H1 (cell line): ENCODE results near the gene CDC45. TPM values are rescaled to one million over a fixed set of nuclear protein-coding genes. Genes with fewer than 3 reads are reported as not detected.

Experiments used
- CTCF ChIA-PET: fragments of 300-600 bp; sonication (Branson Sonifier 250); formaldehyde crosslinking; loops from one replicate; lab custom pipeline; 2021; ENCODE audit not compliant: partially characterized antibody; lab: Charles Lee
- POLR2A ChIA-PET: fragments of 300-600 bp; sonication (Branson Sonifier 250); formaldehyde crosslinking; loops from one replicate; lab custom pipeline; 2021; ENCODE audit warnings: inconsistent platforms; ENCODE audit not compliant: partially characterized antibody; lab: Charles Lee
- DNase-seq, 2 experiments: peaks; one replicate each; pipeline versions ENCODE4 v3.0.0 to v3.0.0-alpha.2; 2010 to 2022; ENCODE audit warnings: low spot score in 2 of 2, low read depth in 1 of 2, mixed read lengths in 1 of 2
- FAIRE-seq: peaks from 2 replicates; lab custom pipeline; 2011; peaks lifted over from hg19 to GRCh38; lab: Jason Lieb, UNC
- H2AFZ ChIP-seq: 2 replicates; pipeline ENCODE4 v1.8.1; 2012; ENCODE audit warnings: low read length, inconsistent platforms
- H2AK5ac ChIP-seq: 2 replicates; pipeline ENCODE4 v1.6.1; 2013; ENCODE audit warnings: low read depth, low read length
- H2BK120ac ChIP-seq: replicated peaks from 2 replicates; pipeline ENCODE3; 2013; ENCODE audit warnings: low read depth, low read length, inconsistent platforms
- H2BK12ac ChIP-seq: 2 replicates; pipeline ENCODE4 v1.6.1; 2013; ENCODE audit warnings: low read depth, low read length
- H2BK15ac ChIP-seq: 2 replicates; pipeline ENCODE4 v1.6.1; 2013; ENCODE audit warnings: low read length
- H2BK20ac ChIP-seq: 2 replicates; pipeline ENCODE4 v1.6.1; 2013; ENCODE audit warnings: low read length
- H2BK5ac ChIP-seq: 2 replicates; pipeline ENCODE4 v1.6.1; 2013; ENCODE audit warnings: low read depth, low read length
- H3K14ac ChIP-seq: 2 replicates; pipeline ENCODE4 v1.6.1; 2013; ENCODE audit warnings: inconsistent platforms; ENCODE audit not compliant: insufficient read length
- H3K18ac ChIP-seq: 2 replicates; pipeline ENCODE4 v1.6.1; 2013; ENCODE audit warnings: low read length; ENCODE audit errors: extremely low read depth
- H3K23ac ChIP-seq: 2 replicates; pipeline ENCODE4 v1.6.1; 2013; ENCODE audit warnings: inconsistent platforms; ENCODE audit not compliant: insufficient read length
- H3K23me2 ChIP-seq: 2 replicates; pipeline ENCODE4 v1.6.1; 2013; ENCODE audit warnings: low read depth, low read length
- H3K27ac ChIP-seq: 2 replicates; pipeline ENCODE4 v1.6.1; 2011; ENCODE audit warnings: low read depth, low read length, inconsistent platforms
- H3K27me3 ChIP-seq, 4 experiments: replicated peaks in 1 of 4; 1 replicate in 1 of 4; 2 replicates in 3 of 4; pipeline versions ENCODE4 v1.6.1 to v1.8.1; 2011 to 2013; ENCODE audit warnings: low read length in 3 of 4, mild to moderate bottlenecking in 3 of 4, inconsistent platforms in 2 of 4, mixed read lengths in 2 of 4, moderate library complexity in 1 of 4; ENCODE audit not compliant: control insufficient read depth in 3 of 4, insufficient read depth in 3 of 4; ENCODE audit errors: extremely low read depth in 1 of 4
- H3K36me3 ChIP-seq, 4 experiments: 2 replicates each; pipeline versions ENCODE4 v1.6.1 to v1.8.1; 2011 to 2013; ENCODE audit warnings: mild to moderate bottlenecking in 4 of 4, low read length in 3 of 4, moderate library complexity in 2 of 4, control low read depth in 1 of 4, inconsistent platforms in 1 of 4; ENCODE audit not compliant: insufficient read depth in 4 of 4, control insufficient read depth in 2 of 4
- H3K4ac ChIP-seq: replicated peaks from 2 replicates; pipeline ENCODE3; 2013; ENCODE audit warnings: low read length, low read depth, mixed read lengths, inconsistent platforms; ENCODE audit not compliant: insufficient read length
- H3K4me1 ChIP-seq, 4 experiments: replicated peaks in 1 of 4; 1 replicate in 1 of 4; 2 replicates in 3 of 4; pipeline versions ENCODE4 v1.6.1 to v1.8.1; 2011 to 2013; ENCODE audit warnings: low read length in 3 of 4, inconsistent platforms in 2 of 4, mixed read lengths in 1 of 4; ENCODE audit not compliant: insufficient read depth in 4 of 4, control insufficient read depth in 3 of 4
- H3K4me2 ChIP-seq, 2 experiments: 2 replicates each; pipeline versions ENCODE4 v1.6.1 to v1.8.1; 2011 to 2013; ENCODE audit warnings: low read depth in 2 of 2, low read length in 2 of 2, control low read depth in 1 of 2, inconsistent platforms in 1 of 2, mild to moderate bottlenecking in 1 of 2; ENCODE audit not compliant: insufficient read depth in 1 of 2
- H3K4me3 ChIP-seq, 4 experiments: fragments of 200-600, 300-600 bp in 1 of 4; sonication (generic), shearing (Covaris generic), sonication (Bioruptor Twin) in 1 of 4; 2 replicates each; pipeline versions ENCODE4 v1.5.1 to v1.8.1; 2011 to 2016; ENCODE audit warnings: low read length in 4 of 4, low read depth in 3 of 4, control low read depth in 2 of 4, inconsistent platforms in 2 of 4, mild to moderate bottlenecking in 2 of 4, mixed read lengths in 1 of 4, moderate library complexity in 1 of 4; ENCODE audit not compliant: insufficient read depth in 2 of 4; ENCODE audit errors: extremely low read depth in 1 of 4
- H3K56ac ChIP-seq: replicated peaks from 2 replicates; pipeline ENCODE3; 2013; ENCODE audit warnings: low read depth, mild to moderate bottlenecking, mixed read lengths, low read length, inconsistent platforms; ENCODE audit not compliant: insufficient read length
- H3K79me1 ChIP-seq: 2 replicates; pipeline ENCODE4 v1.6.1; 2013; ENCODE audit warnings: low read depth, low read length, control low read depth
- H3K79me2 ChIP-seq, 2 experiments: 2 replicates each; pipeline versions ENCODE4 v1.6.1 to v1.8.1; 2012 to 2013; ENCODE audit warnings: low read length in 2 of 2, mild to moderate bottlenecking in 2 of 2, inconsistent platforms in 1 of 2; ENCODE audit not compliant: insufficient read depth in 2 of 2, control insufficient read depth in 1 of 2
- H3K9ac ChIP-seq, 4 experiments: replicated peaks in 1 of 4; 1 replicate in 1 of 4; 2 replicates in 3 of 4; pipeline versions ENCODE4 v1.6.1 to v1.8.1; 2011 to 2013; ENCODE audit warnings: low read depth in 3 of 4, low read length in 3 of 4, control low read depth in 2 of 4, mild to moderate bottlenecking in 2 of 4, moderate library complexity in 2 of 4, inconsistent platforms in 1 of 4; ENCODE audit errors: extremely low read depth in 1 of 4
- H3K9me3 ChIP-seq, 2 experiments: 2 replicates each; pipeline versions ENCODE4 v1.6.1 to v1.8.1; 2012 to 2013; ENCODE audit warnings: mild to moderate bottlenecking in 2 of 2, moderate library complexity in 2 of 2, control low read depth in 1 of 2, inconsistent platforms in 1 of 2, low read depth in 1 of 2, low read length in 1 of 2, mixed read lengths in 1 of 2; ENCODE audit not compliant: insufficient read depth in 2 of 2
- H4K20me1 ChIP-seq, 2 experiments: replicated peaks in 1 of 2; 2 replicates each; pipeline versions ENCODE3 to v1.8.1; 2011 to 2013; ENCODE audit warnings: inconsistent platforms in 2 of 2, low read length in 2 of 2, mild to moderate bottlenecking in 1 of 2; ENCODE audit not compliant: insufficient read depth in 2 of 2, control insufficient read depth in 1 of 2
- H4K5ac ChIP-seq: 2 replicates; pipeline ENCODE4 v1.6.1; 2013; ENCODE audit warnings: low read length, low read depth, mixed read lengths, inconsistent platforms; ENCODE audit not compliant: insufficient read length
- H4K8ac ChIP-seq: 2 replicates; pipeline ENCODE4 v1.8.0; 2013; ENCODE audit warnings: mild to moderate bottlenecking, moderate library complexity, low read length, inconsistent platforms; ENCODE audit not compliant: insufficient read depth; ENCODE audit errors: extremely low read depth
- H4K91ac ChIP-seq: replicated peaks from 2 replicates; pipeline ENCODE3; 2013; ENCODE audit warnings: low read length, mixed read lengths, inconsistent platforms; ENCODE audit not compliant: insufficient read length
- CBX8 ChIP-seq: fragments of 300-800, 300-1000 bp; sonication (generic); IDR thresholded peaks from 2 replicates; pipeline ENCODE4 v1.7.1; 2016; ENCODE audit warnings: low read depth, low read length, borderline replicate concordance
- KDM4A ChIP-seq: IDR thresholded peaks from one replicate; pipeline ENCODE4 v1.7.1; 2012; ENCODE audit warnings: low read depth, mild to moderate bottlenecking, moderate library complexity, low read length, inconsistent platforms; ENCODE audit not compliant: severe bottlenecking
- KDM5A ChIP-seq: fragments of 200-600 bp; IDR thresholded peaks from 2 replicates; pipeline ENCODE4 v1.7.1; 2012; ENCODE audit warnings: mild to moderate bottlenecking, low read length, inconsistent platforms, mixed read lengths
- NRF1 ChIP-seq: IDR thresholded peaks from 2 replicates; pipeline ENCODE4 v1.6.1; 2011; ENCODE audit warnings: mild to moderate bottlenecking, low read depth, low read length, improper control_type of control experiment
- RAD21 ChIP-seq, 2 experiments: IDR thresholded peaks in 1 of 2; conservative IDR thresholded peaks in 1 of 2; 2 replicates each; pipeline ENCODE4 v1.6.1; 2011; ENCODE audit warnings: low read depth in 2 of 2, low read length in 2 of 2, improper control_type of control experiment in 1 of 2, inconsistent platforms in 1 of 2, mild to moderate bottlenecking in 1 of 2, moderate library complexity in 1 of 2
- RFX5 ChIP-seq: IDR thresholded peaks from 2 replicates; pipeline ENCODE4 v1.6.1; 2011; ENCODE audit warnings: low read depth, low read length, improper control_type of control experiment, borderline replicate concordance
- SRF ChIP-seq: IDR thresholded peaks from 2 replicates; pipeline ENCODE4 v1.6.1; 2011; ENCODE audit warnings: mild to moderate bottlenecking, low read depth, low read length, moderate library complexity
- TAF1 ChIP-seq: IDR thresholded peaks from 2 replicates; pipeline ENCODE4 v1.6.1; 2011; ENCODE audit warnings: mild to moderate bottlenecking, low read depth, low read length
- WGBS, 2 experiments: shearing (Covaris generic) in 1 of 2; methylation state at CpG; one replicate each; pipeline versions ENCODE4 v1.1.6 to v1.1.7; 2013 to 2015; ENCODE audit warnings: low lambda C conversion rate in 2 of 2, mixed read lengths in 2 of 2, inconsistent platforms in 1 of 2, low coverage in 1 of 2, missing lambda C conversion rate in 1 of 2; ENCODE audit not compliant: insufficient replicate concordance in 2 of 2, insufficient coverage in 1 of 2, insufficient read length in 1 of 2; ENCODE audit errors: extremely low coverage in 1 of 2, missing lambda C conversion rate in 1 of 2; 5-methylcytosine and 5-hydroxymethylcytosine counted together
- polyA plus RNA-seq, 7 experiments: library from polyadenylated mRNA; depleted of rRNA in 3 of 7; stranded (reverse) in 5 of 7; unstranded in 2 of 7; fragments of >200 nt in 5 of 7; fragments of 200-250 nt in 2 of 7; gene quantifications; 1 replicate in 5 of 7; 2 replicates in 1 of 7; 4 replicates in 1 of 7; pipeline versions ENCODE4 v1.2.1 to v1.2.3, GENCODE V29; 2011 to 2013; ENCODE audit warnings: missing spikeins in 2 of 7, mixed read lengths in 2 of 7
- total RNA-seq: library from RNA; stranded (reverse); fragmentation: NEBNext Ultra II Directional; extraction: Animal tissue kit (Norgen Biotek cat#: 25700); gene quantifications from 2 replicates; pipeline ENCODE4 v1.2.1, GENCODE V29; 2021
- TF ChIP-seq, protein P1 (sequence below): IDR thresholded peaks from 2 replicates; pipeline ENCODE4 v1.6.1; 2012; ENCODE audit warnings: inconsistent platforms
- TF ChIP-seq, protein P2 (sequence below), 3 experiments: IDR thresholded peaks; 1 replicate in 2 of 3; 2 replicates in 1 of 3; pipeline versions ENCODE4 v1.5.1 to v1.6.1; 2011; ENCODE audit warnings: low read length in 3 of 3, mild to moderate bottlenecking in 3 of 3, inconsistent platforms in 2 of 3, low read depth in 1 of 3, moderate library complexity in 1 of 3; ENCODE audit not compliant: insufficient read depth in 1 of 3; ENCODE audit errors: control extremely low read depth in 1 of 3

Gene CDC45
- total and polyA plus RNA-seq, 2 of the 8 experiments (the other 6 are each of a cell fraction or from before 2014, with no cell fraction given): 31.9 to 37.7 TPM

DNA sequence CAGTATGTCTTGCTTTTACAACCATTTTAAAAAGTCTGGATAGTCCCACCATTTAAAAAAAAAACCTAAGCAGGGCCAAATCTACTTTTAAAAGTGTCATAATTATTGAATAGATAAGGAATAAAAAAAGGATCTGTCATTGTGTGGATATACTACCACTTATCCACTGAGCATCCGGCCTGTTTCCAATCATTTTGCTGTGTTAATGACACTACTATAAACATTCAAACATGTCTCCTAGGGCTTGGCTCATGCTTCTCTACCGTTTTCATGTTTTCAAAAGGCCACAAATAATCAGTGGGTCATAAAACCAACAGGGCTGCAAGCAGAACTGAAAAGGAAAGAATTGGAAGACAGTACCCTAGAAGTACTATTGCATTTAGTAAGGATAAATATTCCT, 19.7 kb upstream of the CDC45 start:
- H2BK120ac ChIP-seq: no peak overlapping the region
- no peak overlapping the region for H4K8ac ChIP-seq
- POLR2A ChIA-PET: no interaction called here
- H3K36me3 ChIP-seq: peaks cover 2 to 50% (median 26%) of the 10 kb centered on the region in 4 experiments; a peak in 6 of 8 replicates
- H2BK15ac ChIP-seq: no peak overlapping the region
- H4K5ac ChIP-seq: no peak overlapping the region
- H3K4me1 ChIP-seq: no peaks in the 10 kb centered on the region
- H3K9ac ChIP-seq: no peak overlapping the region
- H3K9me3 ChIP-seq: no peaks in the 10 kb centered on the region
- no peak overlapping the region for H4K91ac ChIP-seq
- no peaks in the 10 kb centered on the region for H3K79me1 ChIP-seq
- H3K79me2 ChIP-seq: no peaks in the 10 kb centered on the region
- no peak overlapping the region for H3K23ac ChIP-seq
- no peak overlapping the region for H2AFZ ChIP-seq
- H3K23me2 ChIP-seq: no peaks in the 10 kb centered on the region
- no peak overlapping the region for H3K14ac ChIP-seq
- H3K4ac ChIP-seq: no peak overlapping the region
- no peak overlapping the region for H2AK5ac ChIP-seq
- no peak overlapping the region for H3K4me2 ChIP-seq
- WGBS, 2 experiments: 93% methylated on average over 2 of the region's 2 CpGs; no CpG with 5 or more reads in 1 of the 2 experiments
- no peaks in the 10 kb centered on the region for H3K27me3 ChIP-seq
- H2BK12ac ChIP-seq: no peak overlapping the region
- H3K18ac ChIP-seq: no peak overlapping the region
- peaks cover 0 to 8% of the 10 kb centered on the region in 2 experiments for H4K20me1 ChIP-seq
- CTCF ChIA-PET: no interaction called here
- no peak overlapping the region for H2BK5ac ChIP-seq
- FAIRE-seq (no peak), DNase-seq (no peak)
- TF ChIP-seq CBX8: no peak
- TF ChIP-seq SRF: no peak
- TF ChIP-seq, protein P1, sequence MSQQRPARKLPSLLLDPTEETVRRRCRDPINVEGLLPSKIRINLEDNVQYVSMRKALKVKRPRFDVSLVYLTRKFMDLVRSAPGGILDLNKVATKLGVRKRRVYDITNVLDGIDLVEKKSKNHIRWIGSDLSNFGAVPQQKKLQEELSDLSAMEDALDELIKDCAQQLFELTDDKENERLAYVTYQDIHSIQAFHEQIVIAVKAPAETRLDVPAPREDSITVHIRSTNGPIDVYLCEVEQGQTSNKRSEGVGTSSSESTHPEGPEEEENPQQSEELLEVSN: no peak
- no peak for TF ChIP-seq KDM5A
- TF ChIP-seq TAF1: no peak
- no peak for TF ChIP-seq NRF1
- TF ChIP-seq, protein P2, sequence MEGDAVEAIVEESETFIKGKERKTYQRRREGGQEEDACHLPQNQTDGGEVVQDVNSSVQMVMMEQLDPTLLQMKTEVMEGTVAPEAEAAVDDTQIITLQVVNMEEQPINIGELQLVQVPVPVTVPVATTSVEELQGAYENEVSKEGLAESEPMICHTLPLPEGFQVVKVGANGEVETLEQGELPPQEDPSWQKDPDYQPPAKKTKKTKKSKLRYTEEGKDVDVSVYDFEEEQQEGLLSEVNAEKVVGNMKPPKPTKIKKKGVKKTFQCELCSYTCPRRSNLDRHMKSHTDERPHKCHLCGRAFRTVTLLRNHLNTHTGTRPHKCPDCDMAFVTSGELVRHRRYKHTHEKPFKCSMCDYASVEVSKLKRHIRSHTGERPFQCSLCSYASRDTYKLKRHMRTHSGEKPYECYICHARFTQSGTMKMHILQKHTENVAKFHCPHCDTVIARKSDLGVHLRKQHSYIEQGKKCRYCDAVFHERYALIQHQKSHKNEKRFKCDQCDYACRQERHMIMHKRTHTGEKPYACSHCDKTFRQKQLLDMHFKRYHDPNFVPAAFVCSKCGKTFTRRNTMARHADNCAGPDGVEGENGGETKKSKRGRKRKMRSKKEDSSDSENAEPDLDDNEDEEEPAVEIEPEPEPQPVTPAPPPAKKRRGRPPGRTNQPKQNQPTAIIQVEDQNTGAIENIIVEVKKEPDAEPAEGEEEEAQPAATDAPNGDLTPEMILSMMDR (IDR thresholded peaks at IDR 0.05; ENCODE audit: control extremely low read depth in 1 of 3, insufficient read depth in 1 of 3, low read depth in 1 of 3, low read length in 3 of 3): no peak
- TF ChIP-seq RFX5: no peak
- TF ChIP-seq RAD21 (IDR thresholded peaks at IDR 0.05 in 1 of 2, conservative IDR thresholded peaks at IDR 0.05 in 1 of 2; ENCODE audit: low read depth in 2 of 2, low read length in 2 of 2): no peak
- no peak for TF ChIP-seq KDM4A
- no peak overlapping the region for H3K56ac ChIP-seq
- H3K27ac ChIP-seq: no peak overlapping the region
- H3K4me3 ChIP-seq: no peak overlapping the region
- H2BK20ac ChIP-seq: no peak overlapping the region
